K562 (cell line): ENCODE results near the gene CENPI. TPM values are rescaled to one million over a fixed set of nuclear protein-coding genes. Genes with fewer than 3 reads are reported as not detected.

Source experiments
- ARID3B ChIP-seq: fragments of 250-450 bp; sonication (Bioruptor Pico); IDR thresholded peaks from 2 replicates; pipeline ENCODE4 v1.4.0; 2020; ENCODE audit warnings: borderline replicate concordance
- CREM ChIP-seq: IDR thresholded peaks from 2 replicates; pipeline ENCODE4 v1.6.1; 2014; ENCODE audit warnings: antibody characterized with exemption, low read depth
- ETV6 ChIP-seq, 3 experiments: fragments of 150-350 bp in 1 of 3; sonication (generic) in 1 of 3; formaldehyde crosslinking in 1 of 3; IDR thresholded peaks; 2 replicates each; pipeline versions ENCODE4 v1.6.1 to v1.8.0; 2014 to 2022; ENCODE audit warnings: borderline replicate concordance in 2 of 3, low read depth in 2 of 3, antibody characterized with exemption in 1 of 3, low read length in 1 of 3, mild to moderate bottlenecking in 1 of 3, missing genetic modification reagents in 1 of 3
- MAFK ChIP-seq: IDR thresholded peaks from 2 replicates; pipeline ENCODE4 v1.6.1; 2011; ENCODE audit warnings: low read length, improper control_type of control experiment
- POLR2A ChIP-seq: fragments of 450-650 bp; conservative IDR thresholded peaks from 2 replicates; pipeline ENCODE4 v1.6.1; 2016
- RBM39 ChIP-seq: fragments of 200-400 bp; formaldehyde crosslinking; optimal IDR thresholded peaks from 2 replicates; pipeline ENCODE3; 2018; ENCODE audit warnings: low read depth, low read length
- SIRT6 ChIP-seq: IDR thresholded peaks from one replicate; pipeline ENCODE4 v1.6.1; 2012; ENCODE audit warnings: low read depth, mild to moderate bottlenecking, control low read depth, inconsistent platforms, low read length, moderate library complexity
- SLC30A9 ChIP-seq: fragments of 250-450 bp; sonication (Bioruptor Pico); IDR thresholded peaks from 2 replicates; pipeline ENCODE4 v1.8.0; 2022; ENCODE audit warnings: mild to moderate bottlenecking, moderate library complexity
- TEAD2 ChIP-seq: fragments of 450-650 bp; IDR thresholded peaks from 2 replicates; pipeline ENCODE4 v1.6.1; 2016; ENCODE audit warnings: missing genetic modification characterization, control low read depth, missing compliant biosample characterization
- ZBTB33 ChIP-seq: sonication (generic); formaldehyde crosslinking; IDR thresholded peaks from 2 replicates; pipeline ENCODE4 v1.8.1; 2023; ENCODE audit warnings: mild to moderate bottlenecking, missing genetic modification reagents
- ZKSCAN3 ChIP-seq: fragments of 250-450 bp; sonication (Bioruptor Pico); IDR thresholded peaks from 2 replicates; pipeline ENCODE4 v1.4.0; 2020
- ZNF121 ChIP-seq: sonication (generic); formaldehyde crosslinking; conservative IDR thresholded peaks from 2 replicates; pipeline ENCODE4 v1.8.0; 2022; ENCODE audit warnings: missing genetic modification reagents
- ZNF24 ChIP-seq: fragments of 450-650 bp; IDR thresholded peaks from 2 replicates; pipeline ENCODE4 v1.6.1; 2016
- ZNF253 ChIP-seq: fragments of 250-450 bp; sonication (Bioruptor Pico); conservative IDR thresholded peaks from 2 replicates; pipeline ENCODE4 v1.6.1; 2021; ENCODE audit warnings: mild to moderate bottlenecking
- ZNF449 ChIP-seq: fragments of 250-450 bp; sonication (Bioruptor Pico); IDR thresholded peaks from 2 replicates; pipeline ENCODE4 v1.8.0; 2022; ENCODE audit warnings: moderate library complexity, mild to moderate bottlenecking, inconsistent platforms
- polyA plus RNA-seq, 8 experiments: library from polyadenylated mRNA; depleted of rRNA in 4 of 8; stranded (reverse) in 5 of 8; unstranded in 3 of 8; fragments of >200 nt; fragmentation: Nextera tagmentation in 2 of 8; fragmentation: Illumina TruSeq in 1 of 8; extraction: Ambion mirVana in 2 of 8; extraction: Trizol in 1 of 8; gene quantifications; 2 replicates each; pipeline versions ENCODE4 v1.2.1 to v1.2.3, GENCODE V29; 2011 to 2014; ENCODE audit warnings: inconsistent platforms in 1 of 8, missing spikeins in 1 of 8
- total RNA-seq, 7 experiments: library from RNA; depleted of rRNA in 6 of 7; stranded (reverse); fragments of >200 nt in 6 of 7; fragmentation: Illumina TruSeq in 2 of 7; extraction: Trizol in 2 of 7; gene quantifications; 2 replicates each; pipeline versions ENCODE4 v1.2.1 to v1.2.3, GENCODE V29; 2011 to 2021; ENCODE audit warnings: low replicate concordance in 1 of 7
- TF ChIP-seq, protein P1 (sequence below): sonication (generic); formaldehyde crosslinking; IDR thresholded peaks from 2 replicates; pipeline ENCODE4 v1.8.0; 2023; ENCODE audit warnings: mild to moderate bottlenecking, missing genetic modification reagents
- TF ChIP-seq, protein P2 (sequence below): fragments of 250-450 bp; sonication (Bioruptor Pico); IDR thresholded peaks from 2 replicates; pipeline ENCODE4 v1.4.0; 2020; ENCODE audit warnings: mild to moderate bottlenecking
- TF ChIP-seq, protein P3 (sequence below), 2 experiments: fragments of 450-650 bp; conservative IDR thresholded peaks; 2 replicates each; pipeline ENCODE4 v1.6.1; 2017; ENCODE audit warnings: mild to moderate bottlenecking in 2 of 2, moderate library complexity in 2 of 2

Gene CENPI
- total and polyA plus RNA-seq, 9 of the 15 experiments (the other 6 are each of a cell fraction or from before 2014, with no cell fraction given): 6.6 to 23.5 (median 14.9) TPM

- TF ChIP-seq, protein P1, sequence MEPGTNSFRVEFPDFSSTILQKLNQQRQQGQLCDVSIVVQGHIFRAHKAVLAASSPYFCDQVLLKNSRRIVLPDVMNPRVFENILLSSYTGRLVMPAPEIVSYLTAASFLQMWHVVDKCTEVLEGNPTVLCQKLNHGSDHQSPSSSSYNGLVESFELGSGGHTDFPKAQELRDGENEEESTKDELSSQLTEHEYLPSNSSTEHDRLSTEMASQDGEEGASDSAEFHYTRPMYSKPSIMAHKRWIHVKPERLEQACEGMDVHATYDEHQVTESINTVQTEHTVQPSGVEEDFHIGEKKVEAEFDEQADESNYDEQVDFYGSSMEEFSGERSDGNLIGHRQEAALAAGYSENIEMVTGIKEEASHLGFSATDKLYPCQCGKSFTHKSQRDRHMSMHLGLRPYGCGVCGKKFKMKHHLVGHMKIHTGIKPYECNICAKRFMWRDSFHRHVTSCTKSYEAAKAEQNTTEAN (CRISPR knock-in tag): no peak
- TF ChIP-seq ZNF253 (CRISPR knock-in tag): no peak
- no peak for TF ChIP-seq ZNF449 (CRISPR knock-in tag)
- no peak for TF ChIP-seq ETV6 (IDR thresholded peaks at IDR 0.05; ENCODE audit: borderline replicate concordance in 1 of 2, low read depth in 2 of 2, low read length in 1 of 2)
- TF ChIP-seq ETV6 (CRISPR knock-in tag; IDR thresholded peaks at IDR 0.05; ENCODE audit: borderline replicate concordance): no peak
- TF ChIP-seq, protein P2, sequence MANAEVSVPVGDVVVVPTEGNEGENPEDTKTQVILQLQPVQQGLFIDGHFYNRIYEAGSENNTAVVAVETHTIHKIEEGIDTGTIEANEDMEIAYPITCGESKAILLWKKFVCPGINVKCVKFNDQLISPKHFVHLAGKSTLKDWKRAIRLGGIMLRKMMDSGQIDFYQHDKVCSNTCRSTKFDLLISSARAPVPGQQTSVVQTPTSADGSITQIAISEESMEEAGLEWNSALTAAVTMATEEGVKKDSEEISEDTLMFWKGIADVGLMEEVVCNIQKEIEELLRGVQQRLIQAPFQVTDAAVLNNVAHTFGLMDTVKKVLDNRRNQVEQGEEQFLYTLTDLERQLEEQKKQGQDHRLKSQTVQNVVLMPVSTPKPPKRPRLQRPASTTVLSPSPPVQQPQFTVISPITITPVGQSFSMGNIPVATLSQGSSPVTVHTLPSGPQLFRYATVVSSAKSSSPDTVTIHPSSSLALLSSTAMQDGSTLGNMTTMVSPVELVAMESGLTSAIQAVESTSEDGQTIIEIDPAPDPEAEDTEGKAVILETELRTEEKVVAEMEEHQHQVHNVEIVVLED (CRISPR knock-in tag): peak; percentile 58
- TF ChIP-seq CREM: peak; percentile 8; the same call in 1 of the 2 replicates
- TF ChIP-seq SIRT6: no peak
- no peak for TF ChIP-seq ZKSCAN3 (CRISPR knock-in tag)
- no peak for TF ChIP-seq MAFK
- no peak for TF ChIP-seq SLC30A9 (CRISPR knock-in tag)
- peak; percentile 80 for TF ChIP-seq POLR2A
- TF ChIP-seq ZNF24: no peak
- TF ChIP-seq RBM39: no peak
- TF ChIP-seq ARID3B (CRISPR knock-in tag): no peak
- TF ChIP-seq TEAD2: no peak
- TF ChIP-seq, protein P3, sequence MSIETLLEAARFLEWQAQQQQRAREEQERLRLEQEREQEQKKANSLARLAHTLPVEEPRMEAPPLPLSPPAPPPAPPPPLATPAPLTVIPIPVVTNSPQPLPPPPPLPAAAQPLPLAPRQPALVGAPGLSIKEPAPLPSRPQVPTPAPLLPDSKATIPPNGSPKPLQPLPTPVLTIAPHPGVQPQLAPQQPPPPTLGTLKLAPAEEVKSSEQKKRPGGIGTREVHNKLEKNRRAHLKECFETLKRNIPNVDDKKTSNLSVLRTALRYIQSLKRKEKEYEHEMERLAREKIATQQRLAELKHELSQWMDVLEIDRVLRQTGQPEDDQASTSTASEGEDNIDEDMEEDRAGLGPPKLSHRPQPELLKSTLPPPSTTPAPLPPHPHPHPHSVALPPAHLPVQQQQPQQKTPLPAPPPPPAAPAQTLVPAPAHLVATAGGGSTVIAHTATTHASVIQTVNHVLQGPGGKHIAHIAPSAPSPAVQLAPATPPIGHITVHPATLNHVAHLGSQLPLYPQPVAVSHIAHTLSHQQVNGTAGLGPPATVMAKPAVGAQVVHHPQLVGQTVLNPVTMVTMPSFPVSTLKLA (conservative IDR thresholded peaks at IDR 0.05): peak; percentile 69 to 79
- no peak for TF ChIP-seq ZNF121 (CRISPR knock-in tag)
- no peak for TF ChIP-seq ZBTB33
Measured at GRCh38 chrX:101051549-101052302, 46.3 kb upstream of the CENPI start, which contains the start of gene TRMT2B (continued).
